Type B pancreatic cell (in vitro differentiated cells): Measurements from ENCODE around the gene TAL1. TPM values are rescaled to one million over a fixed set of nuclear protein-coding genes. Genes with fewer than 3 reads are reported as not detected.

ENCODE experiments used
- DNase-seq: peaks from one replicate; pipeline ENCODE4 v3.0.0; 2021; ENCODE audit warnings: mixed read lengths; ENCODE audit not compliant: unreplicated experiment; ENCODE audit errors: extremely low spot score
- H3K27ac Mint-ChIP-seq: 2 replicates; pipeline ENCODE4 v1.8.0; 2021; ENCODE audit warnings: mild to moderate bottlenecking, mixed read lengths
- H3K27me3 Mint-ChIP-seq: 2 replicates; pipeline ENCODE4 v1.8.0; 2021; ENCODE audit warnings: mixed read lengths
- H3K36me3 Mint-ChIP-seq: 2 replicates; pipeline ENCODE4 v1.8.0; 2021; ENCODE audit warnings: mixed read lengths
- H3K4me1 Mint-ChIP-seq: one replicate; pipeline ENCODE4 v1.8.0; 2021; ENCODE audit warnings: mixed read lengths; ENCODE audit not compliant: unreplicated experiment
- H3K4me3 Mint-ChIP-seq: 2 replicates; pipeline ENCODE4 v1.8.0; 2021; ENCODE audit warnings: mild to moderate bottlenecking, mixed read lengths
- H3K9me3 Mint-ChIP-seq: 2 replicates; pipeline ENCODE4 v1.8.0; 2021; ENCODE audit warnings: mixed read lengths
- total RNA-seq: library from RNA; stranded (reverse); gene quantifications from 2 replicates; pipeline ENCODE4 v1.2.1, GENCODE V29; 2021; ENCODE audit warnings: low replicate concordance
- TF ChIP-seq, protein P1 (sequence below): fragments of 200-600 bp; sonication (generic); conservative IDR thresholded peaks from 2 replicates; pipeline ENCODE4 v1.5.0; 2021; ENCODE audit warnings: antibody characterized with exemption, mild to moderate bottlenecking

Gene TAL1
- total RNA-seq, 1 donor from 2014 or later: not detected

DNA sequence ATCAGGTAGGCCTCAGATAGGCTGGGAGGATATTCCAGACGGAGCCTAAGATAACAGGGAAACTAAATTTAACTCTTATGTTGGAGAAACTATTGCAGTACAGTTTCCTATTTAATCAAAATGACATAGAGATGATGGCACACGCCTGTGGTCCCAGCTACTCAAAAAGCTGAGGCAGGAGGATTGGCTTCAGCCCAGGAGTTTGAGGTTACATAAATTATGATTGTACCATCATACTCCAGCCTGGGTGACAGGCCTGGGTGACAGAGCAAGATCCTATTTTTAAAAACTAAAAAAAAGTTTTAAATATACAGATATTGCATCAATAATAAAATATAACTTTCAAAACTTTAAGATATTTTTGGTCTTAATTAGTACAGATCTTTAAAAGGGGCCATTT is 25.2 kb upstream of the TAL1 start:
- TF ChIP-seq, protein P1, sequence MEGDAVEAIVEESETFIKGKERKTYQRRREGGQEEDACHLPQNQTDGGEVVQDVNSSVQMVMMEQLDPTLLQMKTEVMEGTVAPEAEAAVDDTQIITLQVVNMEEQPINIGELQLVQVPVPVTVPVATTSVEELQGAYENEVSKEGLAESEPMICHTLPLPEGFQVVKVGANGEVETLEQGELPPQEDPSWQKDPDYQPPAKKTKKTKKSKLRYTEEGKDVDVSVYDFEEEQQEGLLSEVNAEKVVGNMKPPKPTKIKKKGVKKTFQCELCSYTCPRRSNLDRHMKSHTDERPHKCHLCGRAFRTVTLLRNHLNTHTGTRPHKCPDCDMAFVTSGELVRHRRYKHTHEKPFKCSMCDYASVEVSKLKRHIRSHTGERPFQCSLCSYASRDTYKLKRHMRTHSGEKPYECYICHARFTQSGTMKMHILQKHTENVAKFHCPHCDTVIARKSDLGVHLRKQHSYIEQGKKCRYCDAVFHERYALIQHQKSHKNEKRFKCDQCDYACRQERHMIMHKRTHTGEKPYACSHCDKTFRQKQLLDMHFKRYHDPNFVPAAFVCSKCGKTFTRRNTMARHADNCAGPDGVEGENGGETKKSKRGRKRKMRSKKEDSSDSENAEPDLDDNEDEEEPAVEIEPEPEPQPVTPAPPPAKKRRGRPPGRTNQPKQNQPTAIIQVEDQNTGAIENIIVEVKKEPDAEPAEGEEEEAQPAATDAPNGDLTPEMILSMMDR: no peak
- Mint-ChIP-seq H3K9me3 (no peaks in the 10 kb centered on the region), H3K4me3 (no peak overlapping the region), H3K27ac (no peak overlapping the region), H3K27me3 (no peaks in the 10 kb centered on the region), H3K4me1 (no peaks in the 10 kb centered on the region), H3K36me3 (no peaks in the 10 kb centered on the region)
- DNase-seq: no peak

DNA sequence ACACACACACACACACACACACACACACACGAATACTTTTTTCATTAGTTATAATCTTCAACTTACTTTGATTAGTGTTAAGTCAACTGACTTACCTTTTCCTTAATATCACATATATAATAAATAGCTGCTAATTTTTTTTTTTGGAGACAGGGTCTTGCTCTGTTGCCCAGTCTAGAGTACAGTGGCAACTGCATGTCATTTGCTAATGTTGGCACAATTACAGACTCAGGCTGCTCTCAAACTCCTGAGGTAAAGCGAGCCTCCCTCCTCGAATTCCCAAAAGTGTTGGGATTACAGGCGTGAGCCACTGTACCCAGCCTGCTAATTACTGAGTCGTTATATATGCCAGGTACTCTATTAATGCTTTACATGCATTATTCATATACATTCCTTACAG is 20.8 kb upstream of the TAL1 start:
- Mint-ChIP-seq H3K4me1 (no peaks in the 10 kb centered on the region), H3K9me3 (no peaks in the 10 kb centered on the region), H3K36me3 (peaks cover 5% of the 10 kb centered on the region), H3K4me3 (no peak overlapping the region), H3K27ac (no peak overlapping the region), H3K27me3 (no peaks in the 10 kb centered on the region)
- TF ChIP-seq, protein P1: no peak
- DNase-seq: no peak

DNA sequence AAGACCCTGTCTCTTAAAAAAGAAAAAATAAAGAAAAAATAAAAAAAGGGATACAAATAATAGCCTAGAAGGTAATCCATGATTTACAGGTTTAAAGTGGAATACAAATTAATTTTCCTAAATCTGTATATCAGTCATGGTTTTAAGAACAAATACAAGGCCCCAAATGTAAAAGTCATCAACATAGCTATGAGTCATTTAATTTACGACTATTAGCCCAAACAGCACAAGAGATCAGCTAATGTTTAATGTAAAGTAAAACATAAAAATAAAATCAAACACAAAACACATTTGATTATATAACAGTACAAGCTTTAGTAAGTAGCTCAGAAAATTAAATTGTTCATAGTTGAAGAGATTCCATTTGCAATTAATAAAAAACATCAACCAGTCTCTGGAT is 20.3 kb upstream of the TAL1 start:
- no peak for DNase-seq
- Mint-ChIP-seq H3K36me3 (peaks cover 5% of the 10 kb centered on the region), H3K4me3 (no peak overlapping the region), H3K9me3 (no peaks in the 10 kb centered on the region), H3K27me3 (no peaks in the 10 kb centered on the region), H3K4me1 (no peaks in the 10 kb centered on the region), H3K27ac (no peak overlapping the region)
- TF ChIP-seq, protein P1: no peak

DNA sequence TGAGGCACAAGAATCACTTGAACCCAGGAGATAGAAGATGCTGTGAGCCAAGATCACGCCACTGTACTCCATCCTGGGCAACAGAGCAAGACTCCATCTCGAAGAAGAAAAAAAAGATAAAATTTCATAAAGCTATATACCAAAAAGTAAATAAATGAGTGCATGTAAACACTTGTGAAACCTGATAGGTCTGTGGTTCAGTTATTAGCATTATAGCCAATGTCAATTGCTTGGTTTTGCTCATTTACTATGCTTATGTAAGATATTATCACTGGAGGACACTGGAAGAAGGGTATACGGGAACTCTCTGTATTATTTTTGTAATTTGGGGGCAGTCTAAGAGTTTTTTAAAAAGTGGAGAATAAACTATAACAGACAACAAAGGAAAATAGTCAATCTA is 17.7 kb upstream of the TAL1 start:
- TF ChIP-seq, protein P1: no peak
- H3K27ac Mint-ChIP-seq: no peak overlapping the region
- no peak overlapping the region for H3K4me3 Mint-ChIP-seq
- DNase-seq: no peak
- peaks cover 5% of the 10 kb centered on the region for H3K36me3 Mint-ChIP-seq
- H3K27me3 Mint-ChIP-seq: peaks cover 20% of the 10 kb centered on the region
- H3K9me3 Mint-ChIP-seq: no peaks in the 10 kb centered on the region
- no peaks in the 10 kb centered on the region for H3K4me1 Mint-ChIP-seq

DNA sequence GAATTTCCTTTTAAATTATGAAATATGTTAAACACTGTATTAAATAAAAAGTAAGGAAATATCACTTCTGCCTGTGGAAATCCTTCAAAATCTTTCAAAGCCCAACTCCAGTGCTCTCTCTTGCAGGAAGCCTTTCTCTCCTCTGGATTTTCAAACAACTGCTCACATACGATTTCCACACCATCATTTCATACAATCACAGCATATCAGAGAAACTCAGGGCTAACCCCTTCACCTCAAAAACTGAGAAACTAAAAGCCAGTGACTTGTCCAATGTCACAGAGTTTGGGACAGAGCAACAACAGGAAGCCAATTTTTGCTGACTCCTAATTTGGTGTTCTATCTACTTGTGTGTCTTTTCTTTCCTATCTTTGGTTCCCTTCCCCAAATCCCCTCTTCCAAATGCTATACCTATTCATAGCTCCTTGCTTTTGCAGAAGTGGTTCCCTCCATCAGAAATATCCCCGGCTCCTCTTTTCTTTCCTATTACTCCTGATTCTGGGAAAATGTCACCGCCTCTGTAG is 12.4 kb upstream of the TAL1 start:
- TF ChIP-seq, protein P1: no peak
- H3K36me3 Mint-ChIP-seq: peaks cover 5% of the 10 kb centered on the region
- H3K27ac Mint-ChIP-seq: no peak overlapping the region
- peaks cover 61% of the 10 kb centered on the region for H3K27me3 Mint-ChIP-seq
- no peak overlapping the region for H3K4me3 Mint-ChIP-seq
- DNase-seq: no peak
- no peaks in the 10 kb centered on the region for H3K4me1 Mint-ChIP-seq
- no peaks in the 10 kb centered on the region for H3K9me3 Mint-ChIP-seq

DNA sequence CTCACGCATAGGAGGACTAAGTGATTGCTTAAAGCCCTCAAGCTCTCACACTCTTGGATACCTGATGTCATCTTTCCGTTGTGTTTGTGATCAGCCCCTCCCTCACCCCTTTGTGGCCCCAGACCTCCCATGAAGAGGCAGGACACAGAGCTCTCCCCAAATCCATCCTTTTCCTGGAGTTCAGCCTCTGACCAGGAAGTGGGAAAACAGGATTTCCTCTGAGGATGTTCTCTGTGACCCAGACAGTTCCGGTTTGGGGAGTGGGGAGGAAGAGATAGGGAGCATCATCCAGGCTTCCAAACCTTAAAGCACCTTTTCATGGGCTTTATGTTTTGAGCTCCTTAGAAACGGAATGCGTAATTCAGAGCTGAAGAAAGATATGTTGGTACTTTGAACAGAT is 11.9 kb upstream of the TAL1 start:
- Mint-ChIP-seq H3K4me3 (no peak overlapping the region), H3K27ac (no peak overlapping the region), H3K36me3 (peaks cover 2% of the 10 kb centered on the region), H3K27me3 (peaks cover 66% of the 10 kb centered on the region), H3K4me1 (no peaks in the 10 kb centered on the region), H3K9me3 (no peaks in the 10 kb centered on the region)
- DNase-seq: no peak
- TF ChIP-seq, protein P1: no peak
